IMR-90 (cell line): Measurements from ENCODE around the gene MECR. TPM values are rescaled to one million over a fixed set of nuclear protein-coding genes. Genes with fewer than 3 reads are reported as not detected.

Source experiments
- ATAC-seq: fragments of 200-7000 bp; cut with Tn5 transposase; 2 replicates; pipeline ENCODE4 v1.9.1; 2020; ENCODE audit warnings: low read depth, mild to moderate bottlenecking, moderate library complexity
- BruUV-seq: library from RNA; stranded (reverse); fragments of 400-500 nt; replicated peaks from 2 replicates; lab custom pipeline; 2021; lab: Mats Ljungman, UMichigan
- CTCF ChIA-PET: fragments of 300-600 bp; formaldehyde crosslinking; extraction: SDS; loops from one replicate; lab custom pipeline; 2021; ENCODE audit warnings: antibody characterized with exemption; lab: Yijun Ruan, JAX
- POLR2A ChIA-PET: fragments of 300-600 bp; sonication (Branson Sonifier 250); formaldehyde crosslinking; loops from one replicate; lab custom pipeline; 2022; ENCODE audit warnings: antibody characterized with exemption; ENCODE audit not compliant: unreplicated experiment; lab: Charles Lee
- DNase-seq: peaks from one replicate; pipeline ENCODE4 v3.0.0; 2013
- H2AFZ ChIP-seq: replicated peaks from 2 replicates; pipeline ENCODE3; 2013; ENCODE audit warnings: low read length, mild to moderate bottlenecking; ENCODE audit not compliant: poor library complexity
- H2AK5ac ChIP-seq: 2 replicates; pipeline ENCODE4 v1.6.1; 2013; ENCODE audit warnings: low read depth, low read length, inconsistent platforms
- H2AK9ac ChIP-seq: replicated peaks from 2 replicates; pipeline ENCODE3; 2013; ENCODE audit warnings: mild to moderate bottlenecking, low read depth, low read length, moderate library complexity; ENCODE audit not compliant: poor library complexity
- H2BK120ac ChIP-seq: 2 replicates; pipeline ENCODE4 v1.6.1; 2013; ENCODE audit warnings: low read depth, low read length, inconsistent platforms
- H2BK15ac ChIP-seq: 3 replicates; pipeline ENCODE4 v1.6.1; 2013; ENCODE audit warnings: low read depth, low read length, inconsistent platforms
- H2BK20ac ChIP-seq: 2 replicates; pipeline ENCODE4 v1.6.1; 2013; ENCODE audit warnings: low read depth, mild to moderate bottlenecking, inconsistent platforms, low read length, moderate library complexity
- H2BK5ac ChIP-seq: 2 replicates; pipeline ENCODE4 v1.6.1; 2013; ENCODE audit warnings: mild to moderate bottlenecking, low read depth, low read length, inconsistent platforms; ENCODE audit not compliant: poor library complexity, severe bottlenecking
- H3K14ac ChIP-seq: replicated peaks from 2 replicates; pipeline ENCODE4 v1.6.1; 2013; ENCODE audit warnings: low read depth, low read length, inconsistent platforms
- H3K18ac ChIP-seq: 2 replicates; pipeline ENCODE4 v1.6.1; 2013; ENCODE audit warnings: low read depth, low read length, control low read depth
- H3K23ac ChIP-seq: 2 replicates; pipeline ENCODE4 v1.6.1; 2013; ENCODE audit warnings: low read depth, low read length, inconsistent platforms
- H3K27ac ChIP-seq: 2 replicates; pipeline ENCODE4 v1.5.1; 2013; ENCODE audit warnings: mild to moderate bottlenecking, control low read depth, low read length; ENCODE audit not compliant: insufficient read depth
- H3K27me3 ChIP-seq: 2 replicates; pipeline ENCODE4 v1.6.1; 2013; ENCODE audit warnings: low read length; ENCODE audit not compliant: control insufficient read depth, insufficient read depth
- H3K36me3 ChIP-seq: 2 replicates; pipeline ENCODE4 v1.6.1; 2013; ENCODE audit warnings: low read length, mixed read lengths; ENCODE audit not compliant: control insufficient read depth, insufficient read depth
- H3K4ac ChIP-seq: 2 replicates; pipeline ENCODE4 v1.6.1; 2013; ENCODE audit warnings: low read depth, low read length, inconsistent platforms
- H3K4me1 ChIP-seq: 2 replicates; pipeline ENCODE4 v1.6.1; 2013; ENCODE audit warnings: low read length, mixed read lengths; ENCODE audit not compliant: control insufficient read depth, insufficient read depth
- H3K4me2 ChIP-seq: 2 replicates; pipeline ENCODE4 v1.6.1; 2013; ENCODE audit warnings: low read depth, mild to moderate bottlenecking, control low read depth, low read length, moderate library complexity
- H3K4me3 ChIP-seq: 2 replicates; pipeline ENCODE4 v1.5.1; 2013; ENCODE audit warnings: low read depth, mild to moderate bottlenecking, control low read depth, low read length, moderate library complexity; ENCODE audit not compliant: insufficient read depth
- H3K56ac ChIP-seq: 2 replicates; pipeline ENCODE4 v1.6.1; 2013; ENCODE audit warnings: low read length, inconsistent platforms; ENCODE audit not compliant: insufficient read depth; ENCODE audit errors: extremely low read depth
- H3K79me1 ChIP-seq, 2 experiments: 2 replicates each; pipeline ENCODE4 v1.6.1; 2013; ENCODE audit warnings: low read length in 2 of 2, inconsistent platforms in 1 of 2, low read depth in 1 of 2
- H3K9ac ChIP-seq: 2 replicates; pipeline ENCODE4 v1.6.1; 2013; ENCODE audit warnings: low read depth, low read length, control low read depth
- H3K9me1 ChIP-seq: 2 replicates; pipeline ENCODE4 v1.6.1; 2013; ENCODE audit warnings: low read length, inconsistent platforms; ENCODE audit not compliant: insufficient read depth
- H3K9me3 ChIP-seq: 2 replicates; pipeline ENCODE4 v1.6.1; 2013; ENCODE audit warnings: low read length; ENCODE audit not compliant: control insufficient read depth, insufficient read depth
- H4K20me1 ChIP-seq: 2 replicates; pipeline ENCODE4 v1.6.1; 2013; ENCODE audit warnings: low read length, inconsistent platforms; ENCODE audit not compliant: insufficient read depth
- H4K5ac ChIP-seq: 2 replicates; pipeline ENCODE4 v1.6.1; 2013; ENCODE audit warnings: mild to moderate bottlenecking, low read depth, low read length, control low read depth
- H4K8ac ChIP-seq, 2 experiments: 2 replicates each; pipeline ENCODE4 v1.6.1; 2013; ENCODE audit warnings: low read depth in 2 of 2, low read length in 2 of 2, control low read depth in 1 of 2, inconsistent platforms in 1 of 2
- H4K91ac ChIP-seq: 2 replicates; pipeline ENCODE4 v1.6.1; 2013; ENCODE audit warnings: low read depth, low read length, inconsistent platforms; ENCODE audit not compliant: insufficient read depth
- BHLHE40 ChIP-seq: fragments of 150-350 bp; IDR thresholded peaks from 2 replicates; pipeline ENCODE4 v1.6.1; 2016; ENCODE audit warnings: mild to moderate bottlenecking, low read depth, low read length
- CEBPB ChIP-seq: IDR thresholded peaks from 2 replicates; pipeline ENCODE4 v1.6.1; 2012; ENCODE audit warnings: low read depth, low read length, improper control_type of control experiment
- CHD1 ChIP-seq: IDR thresholded peaks from 2 replicates; pipeline ENCODE4 v1.6.1; 2012; ENCODE audit warnings: low read depth, low read length, improper control_type of control experiment
- FOS ChIP-seq: fragments of 150-350 bp; IDR thresholded peaks from 2 replicates; pipeline ENCODE4 v1.6.1; 2016; ENCODE audit warnings: low read depth, low read length
- MAFK ChIP-seq: IDR thresholded peaks from 2 replicates; pipeline ENCODE4 v1.6.1; 2012; ENCODE audit warnings: low read depth, low read length, improper control_type of control experiment
- MAZ ChIP-seq: IDR thresholded peaks from 2 replicates; pipeline ENCODE4 v1.6.1; 2012; ENCODE audit warnings: low read depth, mild to moderate bottlenecking, low read length, improper control_type of control experiment, moderate library complexity, borderline replicate concordance
- MXI1 ChIP-seq: IDR thresholded peaks from 2 replicates; pipeline ENCODE4 v1.6.1; 2012; ENCODE audit warnings: low read depth, mild to moderate bottlenecking, low read length, moderate library complexity, borderline replicate concordance
- NFE2L2 ChIP-seq: fragments of 150-350 bp; IDR thresholded peaks from 2 replicates; pipeline ENCODE4 v1.6.1; 2016; ENCODE audit warnings: low read depth, mild to moderate bottlenecking, low read length
- POLR2A ChIP-seq: IDR thresholded peaks from 2 replicates; pipeline ENCODE4 v1.6.1; 2012; ENCODE audit warnings: mild to moderate bottlenecking, low read depth, low read length
- RAD21 ChIP-seq: IDR thresholded peaks from 2 replicates; pipeline ENCODE4 v1.6.1; 2012; ENCODE audit warnings: low read length, improper control_type of control experiment
- RCOR1 ChIP-seq: IDR thresholded peaks from 2 replicates; pipeline ENCODE4 v1.6.1; 2012; ENCODE audit warnings: mild to moderate bottlenecking, low read length, improper control_type of control experiment; ENCODE audit not compliant: insufficient replicate concordance
- RFX5 ChIP-seq: IDR thresholded peaks from 2 replicates; pipeline ENCODE4 v1.8.0; 2012; ENCODE audit warnings: low read depth, mild to moderate bottlenecking, low read length, moderate library complexity
- SMC3 ChIP-seq: fragments of 150-350 bp; IDR thresholded peaks from 2 replicates; pipeline ENCODE4 v1.6.1; 2016; ENCODE audit warnings: low read depth, mild to moderate bottlenecking, antibody characterized with exemption, low read length, moderate library complexity
- WGBS, 2 experiments: methylation state at CpG; one replicate each; pipeline versions ENCODE4 v1.1.5 to v1.1.7; 2013; ENCODE audit warnings: missing lambda C conversion rate in 2 of 2; ENCODE audit not compliant: insufficient read length in 1 of 2; ENCODE audit errors: extremely low coverage in 2 of 2; 5-methylcytosine and 5-hydroxymethylcytosine counted together
- dilution Hi-C: fragments of 300-500 bp; cut with HindIII; formaldehyde crosslinking; loops from one replicate; pipeline ENCODE4 v1.14.3; 2018; ENCODE audit warnings: low sequenced_read_pairs; ENCODE audit not compliant: unreplicated experiment
- in situ Hi-C: fragments of 300-500 bp; cut with MboI; formaldehyde crosslinking; loops from 3 replicates; pipeline ENCODE4 v1.14.3; 2019; ENCODE audit warnings: low sequenced_read_pairs, inconsistent platforms, mixed read lengths
- intact Hi-C: fragments of 100-400 bp; cut with micrococcal nuclease; formaldehyde crosslinking; loops from 2 replicates; pipeline ENCODE4 v1.10.0; 2022
- polyA plus RNA-seq, 3 experiments: library from polyadenylated mRNA; depleted of rRNA; stranded (reverse); fragments of >200 nt; gene quantifications; 2 replicates each; pipeline ENCODE4 v1.2.3, GENCODE V29; 2012; ENCODE audit warnings: low replicate concordance in 1 of 3
- total RNA-seq: library from RNA; depleted of rRNA; stranded (reverse); fragments of >200 nt; gene quantifications from 2 replicates; pipeline ENCODE4 v1.2.3, GENCODE V29; 2012
- TF ChIP-seq, protein P1 (sequence below): fragments of 150-350 bp; IDR thresholded peaks from 2 replicates; pipeline ENCODE4 v1.6.1; 2017; ENCODE audit warnings: mild to moderate bottlenecking, antibody characterized with exemption, low read length, low read depth
- TF ChIP-seq, protein P2 (sequence below): conservative IDR thresholded peaks from 2 replicates; pipeline ENCODE4 v1.5.1; 2012; ENCODE audit warnings: mild to moderate bottlenecking, low read depth, low read length, improper control_type of control experiment
- TF ChIP-seq, protein P3 (sequence below): fragments of 150-350 bp; IDR thresholded peaks from 2 replicates; pipeline ENCODE4 v1.6.1; 2016; ENCODE audit warnings: low read depth, mild to moderate bottlenecking, low read length, moderate library complexity, borderline replicate concordance

MECR gene
- total and polyA plus RNA-seq, 2 of the 4 experiments (the other 2 are of a cell fraction), result 20.3 to 24.8 TPM

DNA sequence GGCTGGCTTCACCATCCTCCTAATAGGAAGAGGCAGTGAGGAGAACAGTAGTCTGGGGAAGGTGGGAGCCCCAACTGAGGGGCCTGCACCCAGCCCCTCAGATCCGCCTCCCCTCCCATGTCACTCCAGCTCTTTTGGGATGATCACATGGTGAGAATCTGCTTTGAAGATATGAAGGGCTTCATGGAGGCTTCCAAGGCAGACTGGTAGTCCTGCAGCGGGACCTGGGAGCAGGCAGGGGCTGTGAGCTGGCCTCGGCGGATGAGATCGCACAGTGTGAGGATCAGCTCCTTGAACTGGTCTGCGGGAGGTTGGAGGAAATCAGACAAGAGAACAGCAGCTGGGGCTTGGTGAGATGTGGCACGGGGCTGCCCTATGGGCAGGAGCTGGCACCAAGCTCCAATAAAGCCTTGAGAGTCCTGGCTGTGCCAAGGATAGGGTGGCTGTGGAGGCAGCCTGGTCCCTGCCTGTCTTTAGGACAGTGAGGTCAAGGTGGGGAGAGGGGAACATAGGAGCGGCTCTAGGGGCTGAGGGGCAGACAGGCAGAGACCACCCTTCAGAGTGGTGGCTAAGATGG, 36.8 kb downstream of the MECR start:
- intact Hi-C loops (loop anchor here (10.0 kb wide), 1 partner anchor 549 kb away; the partner anchor contains the start of genes RNU11 and TAF12), dilution Hi-C loops (no loop called here), in situ Hi-C loops (no loop called here)
- POLR2A ChIA-PET, result interaction anchor here (0.5 kb wide), 1 partner anchor 23 kb away, joined by 3 read pairs; no protein-coding TSS in a partner anchor
- BruUV-seq, result no TSS peak
- H3K4me1 ChIP-seq, result peaks cover 12% of the 10 kb centered on the region
- no peak overlapping the region for H3K23ac ChIP-seq
- no peak overlapping the region for H3K4ac ChIP-seq
- H3K4me3 ChIP-seq, result no peak overlapping the region
- no peak overlapping the region for H4K91ac ChIP-seq
- ATAC-seq, result no peak
- H3K27me3 ChIP-seq, result no peaks in the 10 kb centered on the region
- H4K5ac ChIP-seq, result no peak overlapping the region
- H4K20me1 ChIP-seq, result peaks cover 6% of the 10 kb centered on the region
- peaks cover 15% of the 10 kb centered on the region for H3K9me1 ChIP-seq
- no peak overlapping the region for H2BK5ac ChIP-seq
- H3K56ac ChIP-seq, result no peak overlapping the region
- no peak overlapping the region for H2AK9ac ChIP-seq
- H3K14ac ChIP-seq, result no peak overlapping the region
- H2BK120ac ChIP-seq, result no peak overlapping the region
- no peak overlapping the region for H3K4me2 ChIP-seq
- H3K79me1 ChIP-seq, result peaks cover 0 to 6% of the 10 kb centered on the region in 2 experiments; a peak in 1 of 4 replicates
- H3K27ac ChIP-seq, result no peak overlapping the region
- TF ChIP-seq RAD21 (no peak), MAFK (no peak), RCOR1 (no peak), FOS (no peak), CHD1 (no peak), POLR2A (no peak), MXI1 (no peak), CEBPB (no peak), RFX5 (no peak), NFE2L2 (no peak), BHLHE40 (no peak), SMC3 (no peak), MAZ (no peak)
- TF ChIP-seq, protein P1, sequence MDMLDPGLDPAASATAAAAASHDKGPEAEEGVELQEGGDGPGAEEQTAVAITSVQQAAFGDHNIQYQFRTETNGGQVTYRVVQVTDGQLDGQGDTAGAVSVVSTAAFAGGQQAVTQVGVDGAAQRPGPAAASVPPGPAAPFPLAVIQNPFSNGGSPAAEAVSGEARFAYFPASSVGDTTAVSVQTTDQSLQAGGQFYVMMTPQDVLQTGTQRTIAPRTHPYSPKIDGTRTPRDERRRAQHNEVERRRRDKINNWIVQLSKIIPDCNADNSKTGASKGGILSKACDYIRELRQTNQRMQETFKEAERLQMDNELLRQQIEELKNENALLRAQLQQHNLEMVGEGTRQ, result no peak
- TF ChIP-seq, protein P2, sequence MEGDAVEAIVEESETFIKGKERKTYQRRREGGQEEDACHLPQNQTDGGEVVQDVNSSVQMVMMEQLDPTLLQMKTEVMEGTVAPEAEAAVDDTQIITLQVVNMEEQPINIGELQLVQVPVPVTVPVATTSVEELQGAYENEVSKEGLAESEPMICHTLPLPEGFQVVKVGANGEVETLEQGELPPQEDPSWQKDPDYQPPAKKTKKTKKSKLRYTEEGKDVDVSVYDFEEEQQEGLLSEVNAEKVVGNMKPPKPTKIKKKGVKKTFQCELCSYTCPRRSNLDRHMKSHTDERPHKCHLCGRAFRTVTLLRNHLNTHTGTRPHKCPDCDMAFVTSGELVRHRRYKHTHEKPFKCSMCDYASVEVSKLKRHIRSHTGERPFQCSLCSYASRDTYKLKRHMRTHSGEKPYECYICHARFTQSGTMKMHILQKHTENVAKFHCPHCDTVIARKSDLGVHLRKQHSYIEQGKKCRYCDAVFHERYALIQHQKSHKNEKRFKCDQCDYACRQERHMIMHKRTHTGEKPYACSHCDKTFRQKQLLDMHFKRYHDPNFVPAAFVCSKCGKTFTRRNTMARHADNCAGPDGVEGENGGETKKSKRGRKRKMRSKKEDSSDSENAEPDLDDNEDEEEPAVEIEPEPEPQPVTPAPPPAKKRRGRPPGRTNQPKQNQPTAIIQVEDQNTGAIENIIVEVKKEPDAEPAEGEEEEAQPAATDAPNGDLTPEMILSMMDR, result no peak
- TF ChIP-seq, protein P3, sequence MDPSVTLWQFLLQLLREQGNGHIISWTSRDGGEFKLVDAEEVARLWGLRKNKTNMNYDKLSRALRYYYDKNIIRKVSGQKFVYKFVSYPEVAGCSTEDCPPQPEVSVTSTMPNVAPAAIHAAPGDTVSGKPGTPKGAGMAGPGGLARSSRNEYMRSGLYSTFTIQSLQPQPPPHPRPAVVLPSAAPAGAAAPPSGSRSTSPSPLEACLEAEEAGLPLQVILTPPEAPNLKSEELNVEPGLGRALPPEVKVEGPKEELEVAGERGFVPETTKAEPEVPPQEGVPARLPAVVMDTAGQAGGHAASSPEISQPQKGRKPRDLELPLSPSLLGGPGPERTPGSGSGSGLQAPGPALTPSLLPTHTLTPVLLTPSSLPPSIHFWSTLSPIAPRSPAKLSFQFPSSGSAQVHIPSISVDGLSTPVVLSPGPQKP, result no peak
- no peak overlapping the region for H3K9ac ChIP-seq
- no peaks in the 10 kb centered on the region for H3K9me3 ChIP-seq
- no peak overlapping the region for H2AK5ac ChIP-seq
- no peak overlapping the region for H2BK20ac ChIP-seq
- no peak overlapping the region for H2BK15ac ChIP-seq
- H2AFZ ChIP-seq, result no peak overlapping the region
- DNase-seq, result no peak
- no peak overlapping the region for H3K18ac ChIP-seq
- peaks cover 16% of the 10 kb centered on the region for H3K36me3 ChIP-seq
- no peak overlapping the region for H4K8ac ChIP-seq
- WGBS, 2 experiments, result 100% methylated on average over 7 of the region's 8 CpGs; no CpG with 5 or more reads in 1 of the 2 experiments
- CTCF ChIA-PET, result no interaction called here
